Activated CD4-positive, alpha-beta T cell treated with anti-CD3 and anti-CD28 coated beads for 36 hours (primary cell): ENCODE results near the gene MRTFA. TPM values are rescaled to one million over a fixed set of nuclear protein-coding genes. Genes with fewer than 3 reads are reported as not detected.

Experiments
- ATAC-seq: fragments of 200-7000 bp; cut with Tn5 transposase; one replicate; pipeline ENCODE4 v1.10.0; 2021; ENCODE audit warnings: mild to moderate bottlenecking, moderate library complexity
- CTCF ChIA-PET: fragments of 350-600 bp; sonication (Branson Sonifier 250); formaldehyde crosslinking; loops from one replicate; lab custom pipeline; 2021; ENCODE audit warnings: antibody characterized with exemption; lab: Charles Lee
- POLR2A ChIA-PET: fragments of 350-600 bp; sonication (Branson Sonifier 250); formaldehyde crosslinking; loops from one replicate; lab custom pipeline; 2021; ENCODE audit warnings: antibody characterized with exemption, inconsistent platforms; lab: Charles Lee
- DNase-seq: peaks from one replicate; pipeline ENCODE4 v3.0.0-alpha.2; 2020
- H3K27ac Mint-ChIP-seq: one replicate; pipeline ENCODE4 v1.8.0; 2021; ENCODE audit warnings: mixed read lengths
- H3K27me3 Mint-ChIP-seq: one replicate; pipeline ENCODE4 v1.8.0; 2021; ENCODE audit warnings: mixed read lengths
- H3K36me3 Mint-ChIP-seq: one replicate; pipeline ENCODE4 v1.8.0; 2021; ENCODE audit warnings: low read depth, mixed read lengths
- H3K4me1 Mint-ChIP-seq: one replicate; pipeline ENCODE4 v1.8.0; 2021; ENCODE audit warnings: mixed read lengths
- H3K4me3 Mint-ChIP-seq: one replicate; pipeline ENCODE4 v1.8.0; 2021; ENCODE audit warnings: mild to moderate bottlenecking, moderate library complexity, mixed read lengths
- H3K9me3 Mint-ChIP-seq: one replicate; pipeline ENCODE4 v1.8.0; 2021; ENCODE audit warnings: low read depth, mixed read lengths
- intact Hi-C, 2 experiments: fragments of 100-400 bp; cut with DNase I in 1 of 2; cut with micrococcal nuclease in 1 of 2; formaldehyde crosslinking; loops; one replicate each; pipeline versions ENCODE4 v1.14.2 to v1.15.1; 2022 to 2024; cut with DNase I, micrococcal nuclease
- total RNA-seq, 2 experiments: library from RNA; stranded (reverse); gene quantifications; one replicate each; pipeline ENCODE4 v1.2.3, GENCODE V29; 2021

MRTFA gene
- total RNA-seq, 2 experiments from 2014 or later, result 41.0 to 43.2 TPM

DNA sequence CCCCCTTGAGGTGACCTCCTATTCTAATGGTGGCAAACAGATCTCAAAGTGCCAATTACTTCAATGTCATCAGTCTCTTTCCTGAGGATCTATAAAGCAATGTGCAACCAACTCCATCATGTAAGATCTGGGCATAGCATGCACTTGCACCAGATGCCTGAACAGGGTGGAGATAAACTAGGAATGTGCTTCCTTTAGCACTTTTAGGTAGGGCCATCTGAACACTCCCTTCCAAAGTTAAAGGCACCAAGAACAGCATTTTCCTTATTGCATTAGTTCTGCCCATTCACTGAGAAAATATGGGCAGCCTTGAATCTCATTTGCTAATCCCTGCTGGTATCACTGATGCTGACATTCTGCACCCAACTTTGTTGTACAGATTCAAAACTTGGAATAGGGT lies 154.1 kb downstream of the MRTFA start:
- H3K4me1 Mint-ChIP-seq, result peaks cover 48% of the 10 kb centered on the region
- intact Hi-C loops, result no loop called here
- DNase-seq (no peak), ATAC-seq (no peak)
- H3K27ac Mint-ChIP-seq, result no peak overlapping the region
- peaks cover 2% of the 10 kb centered on the region for H3K36me3 Mint-ChIP-seq
- no peak overlapping the region for H3K4me3 Mint-ChIP-seq
- ChIA-PET CTCF (interaction anchor here (0.6 to 1.3 kb wide), 2 partner anchors 34 to 46 kb away, joined by 3 to 7 read pairs; no protein-coding TSS in a partner anchor), POLR2A (interaction anchor here (0.6 kb wide), 2 partner anchors 80 to 820 kb away, joined by 3 to 5 read pairs; no protein-coding TSS in a partner anchor)
- no peaks in the 10 kb centered on the region for H3K27me3 Mint-ChIP-seq
- no peaks in the 10 kb centered on the region for H3K9me3 Mint-ChIP-seq

GRCh38 chr22:40480996-40481395 lies 155.5 kb downstream of the MRTFA start:
- CTCF ChIA-PET, result no interaction called here
- H3K4me1 Mint-ChIP-seq, result peaks cover 43% of the 10 kb centered on the region

GRCh38 chr22:40479887-40480538 lies 156.5 kb downstream of the MRTFA start:
- Mint-ChIP-seq H3K27me3 (no peaks in the 10 kb centered on the region), H3K9me3 (no peaks in the 10 kb centered on the region), H3K36me3 (peaks cover 2% of the 10 kb centered on the region), H3K4me3 (no peak overlapping the region), H3K27ac (no peak overlapping the region), H3K4me1 (peaks cover 35% of the 10 kb centered on the region)
- DNase-seq (no peak), ATAC-seq (peak; percentile 36)
- ChIA-PET POLR2A (interaction anchor here (0.6 kb wide), 1 partner anchor 184 kb away, joined by 6 read pairs; no protein-coding TSS in a partner anchor), CTCF (interaction anchor here (0.6 to 1.7 kb wide), 6 partner anchors 8 to 288 kb away, joined by 3 to 27 read pairs (median 4); no protein-coding TSS in a partner anchor)
- intact Hi-C loops, result no loop called here

More at GRCh38 chr22:40480996-40481395, 155.5 kb downstream of the MRTFA start:
- no peak overlapping the region for H3K4me3 Mint-ChIP-seq
- H3K36me3 Mint-ChIP-seq, result peaks cover 2% of the 10 kb centered on the region
- DNase-seq, result no peak
- ATAC-seq, result no peak
- peak overlapping the region; percentile 3 for H3K27ac Mint-ChIP-seq
- intact Hi-C loops, result no loop called here
- H3K9me3 Mint-ChIP-seq, result no peaks in the 10 kb centered on the region
- no peaks in the 10 kb centered on the region for H3K27me3 Mint-ChIP-seq
- POLR2A ChIA-PET, result no interaction called here

DNA sequence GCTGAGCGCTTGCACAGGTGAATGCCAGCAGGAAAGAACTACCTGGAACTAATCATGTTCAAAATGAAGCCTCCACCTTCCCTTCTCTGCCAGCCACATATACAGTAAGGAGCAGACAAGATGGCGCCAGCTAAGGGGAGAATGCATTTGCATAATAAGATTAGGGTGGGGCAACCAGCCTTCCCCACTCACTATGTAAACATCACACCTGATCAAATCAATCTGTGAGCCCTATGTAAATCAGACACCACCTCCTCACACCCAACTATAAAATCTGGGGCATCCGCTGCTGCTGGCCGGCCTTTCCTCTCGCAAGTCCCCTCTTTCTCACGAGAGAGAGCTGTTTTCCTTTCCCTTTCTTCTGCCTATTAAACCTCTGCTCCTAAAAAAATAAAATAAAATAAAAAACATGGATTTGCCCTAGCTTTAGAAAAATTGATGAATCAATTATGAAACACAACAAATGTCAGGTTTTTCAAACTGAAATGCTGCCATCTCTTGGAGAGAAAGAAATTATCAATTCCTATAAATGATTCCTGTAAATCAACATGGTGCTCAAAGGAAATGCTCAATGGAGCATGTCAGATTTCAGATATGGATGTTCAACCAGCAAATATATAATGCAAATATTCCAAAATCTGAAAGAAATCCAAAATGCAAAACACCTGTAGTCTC lies 157.3 kb downstream of the MRTFA start:
- H3K27ac Mint-ChIP-seq, result no peak overlapping the region
- no peak overlapping the region for H3K4me3 Mint-ChIP-seq
- no peaks in the 10 kb centered on the region for H3K27me3 Mint-ChIP-seq
- POLR2A ChIA-PET, result interaction anchor here (0.6 kb wide), 1 partner anchor 185 kb away, joined by 6 read pairs; no protein-coding TSS in a partner anchor
- intact Hi-C loops, result no loop called here
- no peak for DNase-seq
- no peak for ATAC-seq
- H3K4me1 Mint-ChIP-seq, result peaks cover 34% of the 10 kb centered on the region
- CTCF ChIA-PET, result interaction anchor here (0.6 to 1.7 kb wide), 9 partner anchors 9 to 551 kb away, joined by 3 to 27 read pairs (median 3); no protein-coding TSS in a partner anchor
- H3K36me3 Mint-ChIP-seq, result peaks cover 2% of the 10 kb centered on the region
- no peaks in the 10 kb centered on the region for H3K9me3 Mint-ChIP-seq

DNA sequence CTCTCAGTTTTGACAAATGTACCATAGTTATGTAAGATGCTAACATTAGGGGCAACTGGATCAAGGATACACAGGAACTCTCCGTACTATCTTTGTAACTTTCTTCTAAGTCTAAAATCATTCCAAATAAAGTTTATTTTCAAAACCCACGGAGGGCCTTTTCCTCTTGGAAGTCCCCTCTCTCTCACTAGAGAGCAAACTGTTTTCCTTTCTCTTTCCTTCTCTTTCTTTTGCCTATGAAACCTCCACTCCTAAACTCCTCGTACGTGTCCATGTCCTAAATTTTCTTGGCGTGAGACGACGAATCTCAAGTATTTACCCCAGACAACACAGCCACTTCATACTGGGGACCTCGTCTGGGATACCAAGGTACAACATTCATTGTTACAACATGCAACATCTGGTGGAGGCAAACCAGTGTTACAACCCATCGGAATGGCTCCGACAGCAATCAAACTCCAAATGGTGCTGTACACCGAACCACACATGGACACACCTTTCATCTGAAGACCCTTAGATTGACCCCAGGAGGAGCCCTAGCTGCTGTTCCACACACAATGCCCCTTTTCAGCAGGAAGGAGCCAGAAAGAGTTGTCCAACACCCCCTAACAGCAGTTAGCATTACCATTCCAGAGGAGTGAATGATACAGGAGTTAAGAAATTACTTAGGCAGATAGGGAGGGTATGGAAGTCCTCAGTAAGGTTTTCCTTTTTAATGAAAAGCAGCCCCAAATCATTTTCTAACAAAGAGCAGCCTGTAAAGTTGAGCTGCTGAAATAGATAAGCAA lies 158.0 kb downstream of the MRTFA start:
- no peak overlapping the region for H3K4me3 Mint-ChIP-seq
- ATAC-seq, result no peak
- H3K27ac Mint-ChIP-seq, result no peak overlapping the region
- intact Hi-C loops, result no loop called here
- ChIA-PET POLR2A (interaction anchor here (0.5 kb wide), 1 partner anchor 79 kb away, joined by 3 read pairs; no protein-coding TSS in a partner anchor), CTCF (interaction anchor here (0.6 to 1.7 kb wide), 12 partner anchors 8 to 552 kb away, joined by 3 to 27 read pairs (median 4); no protein-coding TSS in a partner anchor)
- no peaks in the 10 kb centered on the region for H3K9me3 Mint-ChIP-seq
- peaks cover 2% of the 10 kb centered on the region for H3K36me3 Mint-ChIP-seq
- no peaks in the 10 kb centered on the region for H3K27me3 Mint-ChIP-seq
- no peak for DNase-seq
- peaks cover 37% of the 10 kb centered on the region for H3K4me1 Mint-ChIP-seq

DNA sequence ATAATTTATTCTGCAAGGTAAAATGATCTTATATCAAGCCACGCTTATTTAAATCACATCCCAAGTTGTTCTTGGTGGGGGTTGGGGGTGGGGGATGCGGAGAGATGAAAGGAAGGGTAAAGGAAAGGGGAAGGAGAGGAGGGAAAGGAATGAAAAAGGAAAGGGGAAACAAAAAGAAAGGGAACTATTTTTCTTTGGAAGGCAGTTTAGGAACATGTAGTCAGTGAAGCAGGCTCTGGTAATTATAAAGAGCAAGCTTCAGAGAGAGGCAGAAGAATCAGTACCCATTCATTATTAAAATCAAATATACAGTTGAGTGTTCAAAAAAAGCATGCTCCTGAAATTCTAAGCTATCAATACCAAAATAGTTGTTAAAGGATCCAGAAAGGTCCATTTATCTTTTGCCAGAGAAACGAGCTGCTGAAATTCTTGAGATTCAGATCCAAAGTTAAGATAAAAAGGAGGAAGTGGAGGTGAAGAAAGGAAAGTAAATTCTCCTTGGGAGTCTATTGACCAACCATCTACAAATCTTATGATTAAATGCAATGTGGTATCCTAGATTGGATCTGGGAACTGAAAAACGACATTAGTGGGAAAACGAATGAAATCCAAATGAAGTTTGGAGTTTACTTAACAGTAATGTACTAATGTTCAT lies 158.7 kb downstream of the MRTFA start:
- intact Hi-C loops, result no loop called here
- H3K4me3 Mint-ChIP-seq, result no peak overlapping the region
- no peaks in the 10 kb centered on the region for H3K9me3 Mint-ChIP-seq
- peaks cover 40% of the 10 kb centered on the region for H3K4me1 Mint-ChIP-seq
- DNase-seq (no peak), ATAC-seq (no peak)
- CTCF ChIA-PET, result interaction anchor here (0.7 to 1.7 kb wide), 5 partner anchors 9 to 376 kb away, joined by 3 to 10 read pairs (median 3); no protein-coding TSS in a partner anchor
- peaks cover 2% of the 10 kb centered on the region for H3K36me3 Mint-ChIP-seq
- no peaks in the 10 kb centered on the region for H3K27me3 Mint-ChIP-seq
- no peak overlapping the region for H3K27ac Mint-ChIP-seq
- POLR2A ChIA-PET, result interaction anchor here (0.5 kb wide), 1 partner anchor 80 kb away, joined by 3 read pairs; no protein-coding TSS in a partner anchor

GRCh38 chr22:40476341-40476740 lies 160.2 kb downstream of the MRTFA start:
- ChIA-PET POLR2A (no interaction called here), CTCF (no interaction called here)
- no peaks in the 10 kb centered on the region for H3K27me3 Mint-ChIP-seq
- no peak overlapping the region for H3K27ac Mint-ChIP-seq
- no peak overlapping the region for H3K4me3 Mint-ChIP-seq
- intact Hi-C loops, result no loop called here
- peaks cover 39% of the 10 kb centered on the region for H3K4me1 Mint-ChIP-seq
- H3K36me3 Mint-ChIP-seq, result peaks cover 2% of the 10 kb centered on the region
- DNase-seq, result no peak
- no peak for ATAC-seq
- no peaks in the 10 kb centered on the region for H3K9me3 Mint-ChIP-seq

DNA sequence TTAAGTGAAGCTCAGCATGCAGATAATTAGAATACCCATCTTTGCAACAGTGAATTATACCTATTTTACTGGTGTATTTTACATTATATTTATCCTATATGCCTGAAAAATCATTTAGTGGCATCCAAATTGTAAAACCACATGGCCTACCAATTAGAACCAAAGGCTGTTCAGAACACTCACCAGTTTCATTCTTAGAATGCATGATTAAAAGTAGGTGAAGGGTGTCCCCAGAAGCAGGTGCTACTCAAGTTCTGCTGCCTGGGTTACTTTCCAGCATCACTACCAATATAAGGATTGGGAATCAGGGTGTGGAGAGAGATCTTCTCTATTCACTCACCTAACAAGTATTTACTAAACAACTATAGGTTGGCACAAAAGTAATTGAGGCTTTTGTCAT lies 162.8 kb downstream of the MRTFA start:
- Mint-ChIP-seq H3K4me1 (peaks cover 31% of the 10 kb centered on the region), H3K27ac (no peak overlapping the region), H3K36me3 (no peaks in the 10 kb centered on the region), H3K4me3 (no peak overlapping the region), H3K9me3 (no peaks in the 10 kb centered on the region), H3K27me3 (no peaks in the 10 kb centered on the region)
- peak; percentile 71 for ATAC-seq
- ChIA-PET CTCF (interaction anchor here (0.7 to 4.1 kb wide), 3 partner anchors 14 to 173 kb away, joined by 3 to 21 read pairs (median 16); no protein-coding TSS in a partner anchor), POLR2A (no interaction called here)
- intact Hi-C loops, result no loop called here
- no peak for DNase-seq

DNA sequence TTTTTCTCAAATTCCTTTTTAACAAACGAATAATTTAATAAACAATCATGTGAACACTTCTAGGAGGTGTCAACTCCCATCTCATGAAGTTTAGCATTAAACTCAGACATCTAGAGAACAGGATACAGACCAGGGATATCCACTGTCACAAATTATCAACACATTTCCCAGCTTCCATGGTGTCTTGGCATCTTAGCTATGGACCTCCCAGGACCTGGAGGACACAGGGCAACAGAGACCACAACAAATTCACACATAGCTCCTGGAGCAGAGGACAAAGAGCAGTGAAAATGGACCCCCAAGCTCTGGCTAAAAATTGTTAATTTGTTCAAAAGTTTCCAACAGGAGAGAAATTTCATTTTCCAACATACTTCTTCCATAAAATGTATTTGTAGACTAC lies 163.9 kb downstream of the MRTFA start:
- CTCF ChIA-PET, result interaction anchor here (0.9 to 4.1 kb wide), 7 partner anchors 10 to 52 kb away, joined by 3 to 21 read pairs (median 4); no protein-coding TSS in a partner anchor
- H3K27me3 Mint-ChIP-seq, result no peaks in the 10 kb centered on the region
- peak overlapping the region; percentile 56 for H3K27ac Mint-ChIP-seq
- intact Hi-C loops, result no loop called here
- no peak for DNase-seq
- no peaks in the 10 kb centered on the region for H3K9me3 Mint-ChIP-seq
- no peak for ATAC-seq
- no peak overlapping the region for H3K4me3 Mint-ChIP-seq
- peaks cover 31% of the 10 kb centered on the region for H3K4me1 Mint-ChIP-seq
- POLR2A ChIA-PET, result no interaction called here
- no peaks in the 10 kb centered on the region for H3K36me3 Mint-ChIP-seq

DNA sequence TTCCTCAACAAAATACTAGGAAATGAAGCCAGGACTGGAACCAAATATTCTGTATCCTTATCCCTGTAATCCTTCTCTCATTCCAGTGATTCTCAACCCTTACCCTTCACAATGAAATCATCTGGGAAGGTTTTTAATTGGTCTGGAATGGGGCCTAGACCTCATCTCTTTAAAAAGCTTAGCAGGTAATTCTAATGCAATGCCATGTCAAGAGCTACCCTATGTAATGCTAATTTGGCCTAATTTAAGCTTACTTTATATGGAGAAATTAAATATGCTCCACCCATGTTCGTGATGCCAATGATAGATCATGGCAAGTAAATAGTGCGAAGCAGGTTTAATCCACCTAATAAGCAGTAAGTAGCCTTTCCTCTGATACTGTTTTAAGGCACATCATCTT lies 164.5 kb downstream of the MRTFA start:
- Mint-ChIP-seq H3K4me1 (peaks cover 36% of the 10 kb centered on the region), H3K4me3 (no peak overlapping the region), H3K27ac (no peak overlapping the region), H3K27me3 (no peaks in the 10 kb centered on the region), H3K36me3 (no peaks in the 10 kb centered on the region), H3K9me3 (no peaks in the 10 kb centered on the region)
- intact Hi-C loops, result no loop called here
- DNase-seq, result no peak
- POLR2A ChIA-PET, result no interaction called here
- no peak for ATAC-seq
- CTCF ChIA-PET, result interaction anchor here (0.9 to 4.1 kb wide), 7 partner anchors 10 to 52 kb away, joined by 3 to 21 read pairs (median 4); no protein-coding TSS in a partner anchor
